A549 (cell line): ENCODE measurements around the gene RAB19. TPM values are rescaled to one million over a fixed set of nuclear protein-coding genes. Genes with fewer than 3 reads are reported as not detected.

ENCODE experiments used
- ATAC-seq, 2 experiments: fragments of 200-7000 bp in 1 of 2; fragments of >200 bp in 1 of 2; cut with Nextera tagmentation in 1 of 2; cut with Tn5 transposase in 1 of 2; 3 replicates each; pipeline versions ENCODE4 v1.8.0 to v1.9.1; 2018 to 2020; ENCODE audit warnings: mild to moderate bottlenecking in 1 of 2, moderate library complexity in 1 of 2
- CTCF ChIA-PET: fragments of 300-600 bp; sonication (Branson Sonifier 250); formaldehyde crosslinking; extraction: SDS; loops from one replicate; lab custom pipeline; 2021; ENCODE audit warnings: antibody characterized with exemption, inconsistent platforms; lab: Yijun Ruan, JAX
- POLR2A ChIA-PET: fragments of 350-600 bp; formaldehyde crosslinking; extraction: SDS; loops from one replicate; lab custom pipeline; 2021; ENCODE audit warnings: antibody characterized with exemption, inconsistent platforms; lab: Yijun Ruan, JAX
- DNase-seq, 2 experiments: peaks; one replicate each; pipeline versions ENCODE4 v3.0.0 to v3.0.0-alpha.2; 2011 to 2016; ENCODE audit warnings: low read depth in 1 of 2, low spot score in 1 of 2
- FAIRE-seq: peaks from 2 replicates; lab custom pipeline; 2011; peaks lifted over from hg19 to GRCh38; lab: Jason Lieb, UNC
- H3K27ac ChIP-seq, 2 experiments: fragments of >200 bp; sonication (Bioruptor Twin); formaldehyde crosslinking; 3 replicates each; pipeline ENCODE4 v1.5.1; 2016 to 2017
- H3K4me1 ChIP-seq: fragments of >200 bp; sonication (Bioruptor Twin); formaldehyde crosslinking; 3 replicates; pipeline ENCODE4 v1.6.1; 2016
- H3K4me2 ChIP-seq: fragments of >200 bp; sonication (Bioruptor Twin); formaldehyde crosslinking; 3 replicates; pipeline ENCODE4 v1.6.1; 2016
- H3K4me3 ChIP-seq: fragments of >200 bp; sonication (Bioruptor Twin); formaldehyde crosslinking; 3 replicates; pipeline ENCODE4 v1.5.1; 2016
- H3K9me3 ChIP-seq: fragments of >200 bp; sonication (Bioruptor Twin); formaldehyde crosslinking; 3 replicates; pipeline ENCODE4 v1.6.1; 2016
- CBX2 ChIP-seq: fragments of 200-600 bp; sonication (generic); IDR thresholded peaks from 2 replicates; pipeline ENCODE4 v1.6.1; 2016; ENCODE audit warnings: low read depth, mild to moderate bottlenecking, borderline replicate concordance
- CEBPB ChIP-seq, 2 experiments: fragments of >200 bp in 1 of 2; sonication (Bioruptor Twin) in 1 of 2; formaldehyde crosslinking in 1 of 2; IDR thresholded peaks; 2 replicates each; pipeline ENCODE4 v1.6.1; 2012 to 2016
- CHD4 ChIP-seq: fragments of 200-600 bp; sonication (generic); IDR thresholded peaks from 2 replicates; pipeline ENCODE4 v1.6.1; 2016; ENCODE audit warnings: antibody characterized with exemption, mild to moderate bottlenecking, borderline replicate concordance
- FOSB ChIP-seq: fragments of 250-450 bp; sonication (Bioruptor Pico); IDR thresholded peaks from 2 replicates; pipeline ENCODE4 v1.5.0; 2020; ENCODE audit warnings: mild to moderate bottlenecking, moderate library complexity
- GATA3 ChIP-seq: IDR thresholded peaks from 2 replicates; pipeline ENCODE4 v1.6.1; 2012; ENCODE audit warnings: borderline replicate concordance
- HDAC2 ChIP-seq: fragments of 200-600 bp; sonication (generic); IDR thresholded peaks from 2 replicates; pipeline ENCODE4 v1.6.1; 2016
- HOXB13 ChIP-seq: fragments of 250-450 bp; sonication (Bioruptor Pico); IDR thresholded peaks from 2 replicates; pipeline ENCODE4 v1.5.0; 2020; ENCODE audit warnings: low read depth, mild to moderate bottlenecking, moderate library complexity
- HOXB5 ChIP-seq: fragments of 250-450 bp; sonication (Bioruptor Pico); IDR thresholded peaks from 2 replicates; pipeline ENCODE4 v1.5.0; 2020; ENCODE audit warnings: mild to moderate bottlenecking, moderate library complexity
- JUNB ChIP-seq: fragments of >200 bp; sonication (Bioruptor Twin); formaldehyde crosslinking; IDR thresholded peaks from 2 replicates; pipeline ENCODE4 v1.6.1; 2016
- KDM5A ChIP-seq: fragments of 200-600 bp; sonication (generic); IDR thresholded peaks from 2 replicates; pipeline ENCODE4 v1.6.1; 2016; ENCODE audit warnings: antibody characterized with exemption, mild to moderate bottlenecking
- POLR2A ChIP-seq: IDR thresholded peaks from 2 replicates; pipeline ENCODE4 v1.6.1; 2012; ENCODE audit warnings: mild to moderate bottlenecking, low read length
- POLR2AphosphoS2 ChIP-seq: conservative IDR thresholded peaks from 2 replicates; pipeline ENCODE4 v1.6.1; 2012; ENCODE audit warnings: low read length, improper control_type of control experiment, inconsistent platforms
- RARB ChIP-seq: fragments of 250-450 bp; sonication (Bioruptor Pico); IDR thresholded peaks from 2 replicates; pipeline ENCODE4 v1.8.0; 2021; ENCODE audit warnings: mild to moderate bottlenecking, moderate library complexity
- RFX5 ChIP-seq: fragments of 450-650 bp; IDR thresholded peaks from 2 replicates; pipeline ENCODE4 v1.7.1; 2014; ENCODE audit warnings: antibody characterized with exemption, mild to moderate bottlenecking, moderate library complexity
- ZNF302 ChIP-seq: fragments of 250-450 bp; sonication (Bioruptor Pico); IDR thresholded peaks from 2 replicates; pipeline ENCODE4 v1.9.0; 2021; ENCODE audit warnings: inconsistent platforms, mild to moderate bottlenecking, moderate library complexity
- ZSCAN20 ChIP-seq: fragments of 250-450 bp; sonication (Bioruptor Pico); IDR thresholded peaks from 2 replicates; pipeline ENCODE4 v1.8.0; 2022; ENCODE audit warnings: mild to moderate bottlenecking, moderate library complexity
- WGBS: methylation state at CpG from one replicate; pipeline ENCODE4 v1.1.6; 2017; ENCODE audit errors: missing lambda C conversion rate; 5-methylcytosine and 5-hydroxymethylcytosine counted together
- polyA plus RNA-seq, 4 experiments: library from polyadenylated mRNA; depleted of rRNA in 3 of 4; stranded (reverse); fragments of >200 nt; fragmentation: RNase III in 1 of 4; extraction: RNeasy Plus Mini Kit Qiagen cat#74134 plus additional on column Dnase treatment in 1 of 4; gene quantifications; 2 replicates in 3 of 4; 3 replicates in 1 of 4; pipeline ENCODE4 v1.2.3, GENCODE V29; 2011 to 2017
- TF ChIP-seq, protein P1 (sequence below): fragments of 150-350 bp; IDR thresholded peaks from 2 replicates; pipeline ENCODE4 v1.6.1; 2014; ENCODE audit warnings: low read depth, mild to moderate bottlenecking, low read length
- TF ChIP-seq, protein P2 (sequence below): fragments of 250-450 bp; sonication (Bioruptor Pico); IDR thresholded peaks from 2 replicates; pipeline ENCODE4 v1.5.0; 2020; ENCODE audit warnings: low read depth, mild to moderate bottlenecking, moderate library complexity
- TF ChIP-seq, protein P3 (sequence below): fragments of 450-650 bp; IDR thresholded peaks from 2 replicates; pipeline ENCODE4 v1.6.1; 2014; ENCODE audit warnings: antibody characterized with exemption
- TF ChIP-seq, protein P4 (sequence below): fragments of 200-600 bp; sonication (generic); IDR thresholded peaks from 2 replicates; pipeline ENCODE4 v1.6.1; 2016; ENCODE audit warnings: antibody characterized with exemption, mild to moderate bottlenecking, moderate library complexity
- TF ChIP-seq, protein P5 (sequence below): IDR thresholded peaks from 2 replicates; pipeline ENCODE4 v1.6.1; 2012
- TF ChIP-seq, protein P6 (sequence below): IDR thresholded peaks from 2 replicates; pipeline ENCODE4 v1.6.1; 2012
- TF ChIP-seq, protein P7 (sequence below): fragments of 250-450 bp; sonication (Bioruptor Pico); IDR thresholded peaks from 2 replicates; pipeline ENCODE4 v1.5.0; 2021; ENCODE audit warnings: mild to moderate bottlenecking, moderate library complexity, borderline replicate concordance

RAB19 gene
- polyA plus RNA-seq, 2 of the 4 experiments (the other 2 are of a cell fraction) = not detected

DNA sequence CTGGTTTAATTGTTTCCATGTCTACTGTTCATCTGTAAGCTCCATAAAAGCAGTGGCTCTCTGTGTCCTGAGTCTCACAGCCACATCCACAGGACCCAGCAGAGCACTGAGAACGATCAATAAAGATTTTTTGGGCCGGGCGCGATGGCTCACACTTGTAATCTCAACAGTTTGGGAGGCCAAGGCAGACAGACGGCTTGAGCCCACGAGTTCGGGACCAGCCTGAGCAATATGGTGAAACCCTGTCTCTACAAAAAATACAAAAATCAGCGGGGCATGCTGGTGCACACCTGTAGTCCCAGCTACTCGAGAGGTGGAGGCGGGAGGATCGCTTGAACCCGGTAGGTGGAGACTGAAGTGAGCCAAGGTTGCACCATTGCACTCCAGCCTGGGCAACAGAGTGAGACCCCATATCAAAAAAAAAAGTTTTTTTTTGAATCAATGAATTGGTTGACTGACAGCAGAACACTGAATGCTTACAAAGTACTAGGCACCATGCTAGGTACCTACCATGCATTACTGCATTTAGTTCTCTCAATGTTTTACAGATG is 10.0 kb upstream of the RAB19 start:
- Histone ChIP-seq H3K4me1 (peaks cover 13% of the 10 kb centered on the region; the same call in 2 of the 3 replicates), H3K27ac (no peak overlapping the region), H3K9me3 (no peaks in the 10 kb centered on the region), H3K4me2 (no peak overlapping the region), H3K4me3 (no peak overlapping the region)
- 98% methylated on average over 12 of the region's 12 CpGs for WGBS
- ChIA-PET POLR2A (no interaction called here), CTCF (interaction anchor here (1.5 to 1.6 kb wide), 2 partner anchors 28 to 50 kb away, joined by 3 read pairs; no protein-coding TSS in a partner anchor)
- TF ChIP-seq ZNF302 (CRISPR knock-in tag) = no peak
- TF ChIP-seq, protein P1, sequence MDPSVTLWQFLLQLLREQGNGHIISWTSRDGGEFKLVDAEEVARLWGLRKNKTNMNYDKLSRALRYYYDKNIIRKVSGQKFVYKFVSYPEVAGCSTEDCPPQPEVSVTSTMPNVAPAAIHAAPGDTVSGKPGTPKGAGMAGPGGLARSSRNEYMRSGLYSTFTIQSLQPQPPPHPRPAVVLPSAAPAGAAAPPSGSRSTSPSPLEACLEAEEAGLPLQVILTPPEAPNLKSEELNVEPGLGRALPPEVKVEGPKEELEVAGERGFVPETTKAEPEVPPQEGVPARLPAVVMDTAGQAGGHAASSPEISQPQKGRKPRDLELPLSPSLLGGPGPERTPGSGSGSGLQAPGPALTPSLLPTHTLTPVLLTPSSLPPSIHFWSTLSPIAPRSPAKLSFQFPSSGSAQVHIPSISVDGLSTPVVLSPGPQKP = no peak
- TF ChIP-seq GATA3 = no peak
- ATAC-seq (no peak), DNase-seq (no peak), FAIRE-seq (no peak)

DNA sequence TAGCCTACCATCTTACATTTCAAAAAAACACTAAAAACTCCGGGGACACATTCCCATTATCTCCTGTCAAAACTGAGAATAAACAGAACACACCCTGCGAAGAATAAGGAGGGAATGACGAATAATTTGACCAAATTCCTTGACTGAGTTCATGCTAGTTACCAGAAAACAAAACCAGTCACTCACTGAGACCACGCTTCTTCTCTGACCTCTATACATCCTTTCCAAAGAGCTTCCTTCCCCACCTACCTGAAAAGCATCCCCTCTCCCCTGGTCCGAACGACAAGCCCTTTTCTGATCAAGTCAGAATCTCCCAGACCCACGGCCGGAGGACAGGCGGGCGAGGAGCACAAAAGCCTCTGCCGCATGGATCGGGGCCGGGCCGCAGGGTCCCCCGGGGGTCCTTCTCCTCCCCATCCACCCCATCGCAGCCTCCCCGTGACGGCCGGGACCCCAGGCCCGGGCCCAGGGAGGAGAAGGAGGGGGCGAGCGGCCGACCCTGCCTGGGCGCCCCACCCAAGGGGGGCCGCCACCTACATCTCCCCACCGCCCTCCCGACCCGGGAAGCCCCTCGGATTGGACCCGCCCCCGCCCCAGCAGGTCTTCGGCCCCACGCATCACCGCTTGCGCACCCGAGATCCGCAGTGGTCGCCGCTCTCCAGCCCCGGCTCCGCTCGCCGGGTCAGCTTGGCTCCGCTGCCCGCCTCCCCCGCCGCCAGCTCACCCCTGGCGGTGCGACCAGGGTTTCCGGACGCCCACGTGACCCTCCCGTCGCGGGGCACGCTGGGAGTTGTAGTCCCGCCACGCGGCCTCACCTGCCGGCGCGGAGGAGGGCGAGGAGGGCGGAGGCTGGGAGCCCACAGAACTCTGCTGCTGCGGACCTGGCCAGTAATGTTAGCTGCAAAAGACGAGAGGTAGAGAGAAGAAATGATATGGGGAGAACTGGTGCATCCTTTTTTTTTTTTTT is 5.8 kb upstream of the RAB19 start, which contains the start of gene SLC37A3:
SLC37A3 (minus strand) TSS at position 747 of the 967 bp plus-strand sequence. CDS start 16,004 bp downstream, outside the sequence.
- POLR2A ChIA-PET = interaction anchor here (0.5 to 1.1 kb wide), 3 partner anchors 20 to 693 kb away, joined by 3 read pairs; no protein-coding TSS in a partner anchor
- DNase-seq (peak; percentile 75 to 96), ATAC-seq (peak; percentile 98 to 99), FAIRE-seq (no peak)
- Histone ChIP-seq H3K9me3 (no peaks in the 10 kb centered on the region), H3K4me3 (peak within 1 kb of the TSS; percentile 95), H3K4me2 (peak within 1 kb of the TSS; percentile 89), H3K4me1 (peaks cover 17% of the 10 kb centered on the region; the same call in 2 of the 3 replicates), H3K27ac (peak within 1 kb of the TSS; percentile 90 to 100)
- CTCF ChIA-PET = no interaction called here
- WGBS = 1% methylated on average over 24 of the region's 66 CpGs
- TF ChIP-seq CBX2 (no peak), POLR2AphosphoS2 (no peak), CEBPB (IDR thresholded peaks at IDR 0.05) (no peak), POLR2A (peak; percentile 87), FOSB (CRISPR knock-in tag) (no peak), HOXB5 (CRISPR knock-in tag) (no peak), HDAC2 (no peak), ZSCAN20 (no peak), JUNB (no peak), RFX5 (no peak), RARB (no peak), GATA3 (no peak), HOXB13 (CRISPR knock-in tag) (no peak), CHD4 (no peak), KDM5A (no peak)
- TF ChIP-seq, protein P2, sequence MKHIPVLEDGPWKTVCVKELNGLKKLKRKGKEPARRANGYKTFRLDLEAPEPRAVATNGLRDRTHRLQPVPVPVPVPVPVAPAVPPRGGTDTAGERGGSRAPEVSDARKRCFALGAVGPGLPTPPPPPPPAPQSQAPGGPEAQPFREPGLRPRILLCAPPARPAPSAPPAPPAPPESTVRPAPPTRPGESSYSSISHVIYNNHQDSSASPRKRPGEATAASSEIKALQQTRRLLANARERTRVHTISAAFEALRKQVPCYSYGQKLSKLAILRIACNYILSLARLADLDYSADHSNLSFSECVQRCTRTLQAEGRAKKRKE (CRISPR knock-in tag) = no peak
- TF ChIP-seq, protein P3, sequence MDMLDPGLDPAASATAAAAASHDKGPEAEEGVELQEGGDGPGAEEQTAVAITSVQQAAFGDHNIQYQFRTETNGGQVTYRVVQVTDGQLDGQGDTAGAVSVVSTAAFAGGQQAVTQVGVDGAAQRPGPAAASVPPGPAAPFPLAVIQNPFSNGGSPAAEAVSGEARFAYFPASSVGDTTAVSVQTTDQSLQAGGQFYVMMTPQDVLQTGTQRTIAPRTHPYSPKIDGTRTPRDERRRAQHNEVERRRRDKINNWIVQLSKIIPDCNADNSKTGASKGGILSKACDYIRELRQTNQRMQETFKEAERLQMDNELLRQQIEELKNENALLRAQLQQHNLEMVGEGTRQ = peak; percentile 95
- TF ChIP-seq, protein P4, sequence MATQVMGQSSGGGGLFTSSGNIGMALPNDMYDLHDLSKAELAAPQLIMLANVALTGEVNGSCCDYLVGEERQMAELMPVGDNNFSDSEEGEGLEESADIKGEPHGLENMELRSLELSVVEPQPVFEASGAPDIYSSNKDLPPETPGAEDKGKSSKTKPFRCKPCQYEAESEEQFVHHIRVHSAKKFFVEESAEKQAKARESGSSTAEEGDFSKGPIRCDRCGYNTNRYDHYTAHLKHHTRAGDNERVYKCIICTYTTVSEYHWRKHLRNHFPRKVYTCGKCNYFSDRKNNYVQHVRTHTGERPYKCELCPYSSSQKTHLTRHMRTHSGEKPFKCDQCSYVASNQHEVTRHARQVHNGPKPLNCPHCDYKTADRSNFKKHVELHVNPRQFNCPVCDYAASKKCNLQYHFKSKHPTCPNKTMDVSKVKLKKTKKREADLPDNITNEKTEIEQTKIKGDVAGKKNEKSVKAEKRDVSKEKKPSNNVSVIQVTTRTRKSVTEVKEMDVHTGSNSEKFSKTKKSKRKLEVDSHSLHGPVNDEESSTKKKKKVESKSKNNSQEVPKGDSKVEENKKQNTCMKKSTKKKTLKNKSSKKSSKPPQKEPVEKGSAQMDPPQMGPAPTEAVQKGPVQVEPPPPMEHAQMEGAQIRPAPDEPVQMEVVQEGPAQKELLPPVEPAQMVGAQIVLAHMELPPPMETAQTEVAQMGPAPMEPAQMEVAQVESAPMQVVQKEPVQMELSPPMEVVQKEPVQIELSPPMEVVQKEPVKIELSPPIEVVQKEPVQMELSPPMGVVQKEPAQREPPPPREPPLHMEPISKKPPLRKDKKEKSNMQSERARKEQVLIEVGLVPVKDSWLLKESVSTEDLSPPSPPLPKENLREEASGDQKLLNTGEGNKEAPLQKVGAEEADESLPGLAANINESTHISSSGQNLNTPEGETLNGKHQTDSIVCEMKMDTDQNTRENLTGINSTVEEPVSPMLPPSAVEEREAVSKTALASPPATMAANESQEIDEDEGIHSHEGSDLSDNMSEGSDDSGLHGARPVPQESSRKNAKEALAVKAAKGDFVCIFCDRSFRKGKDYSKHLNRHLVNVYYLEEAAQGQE = no peak
- TF ChIP-seq, protein P5, sequence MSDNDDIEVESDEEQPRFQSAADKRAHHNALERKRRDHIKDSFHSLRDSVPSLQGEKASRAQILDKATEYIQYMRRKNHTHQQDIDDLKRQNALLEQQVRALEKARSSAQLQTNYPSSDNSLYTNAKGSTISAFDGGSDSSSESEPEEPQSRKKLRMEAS = peak; percentile 60
- TF ChIP-seq, protein P6, sequence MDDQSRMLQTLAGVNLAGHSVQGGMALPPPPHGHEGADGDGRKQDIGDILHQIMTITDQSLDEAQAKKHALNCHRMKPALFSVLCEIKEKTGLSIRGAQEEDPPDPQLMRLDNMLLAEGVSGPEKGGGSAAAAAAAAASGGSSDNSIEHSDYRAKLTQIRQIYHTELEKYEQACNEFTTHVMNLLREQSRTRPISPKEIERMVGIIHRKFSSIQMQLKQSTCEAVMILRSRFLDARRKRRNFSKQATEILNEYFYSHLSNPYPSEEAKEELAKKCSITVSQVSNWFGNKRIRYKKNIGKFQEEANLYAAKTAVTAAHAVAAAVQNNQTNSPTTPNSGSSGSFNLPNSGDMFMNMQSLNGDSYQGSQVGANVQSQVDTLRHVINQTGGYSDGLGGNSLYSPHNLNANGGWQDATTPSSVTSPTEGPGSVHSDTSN = 0 out of 2 replicates have a peak, but pooled peaks have one; percentile 48
- TF ChIP-seq, protein P7, sequence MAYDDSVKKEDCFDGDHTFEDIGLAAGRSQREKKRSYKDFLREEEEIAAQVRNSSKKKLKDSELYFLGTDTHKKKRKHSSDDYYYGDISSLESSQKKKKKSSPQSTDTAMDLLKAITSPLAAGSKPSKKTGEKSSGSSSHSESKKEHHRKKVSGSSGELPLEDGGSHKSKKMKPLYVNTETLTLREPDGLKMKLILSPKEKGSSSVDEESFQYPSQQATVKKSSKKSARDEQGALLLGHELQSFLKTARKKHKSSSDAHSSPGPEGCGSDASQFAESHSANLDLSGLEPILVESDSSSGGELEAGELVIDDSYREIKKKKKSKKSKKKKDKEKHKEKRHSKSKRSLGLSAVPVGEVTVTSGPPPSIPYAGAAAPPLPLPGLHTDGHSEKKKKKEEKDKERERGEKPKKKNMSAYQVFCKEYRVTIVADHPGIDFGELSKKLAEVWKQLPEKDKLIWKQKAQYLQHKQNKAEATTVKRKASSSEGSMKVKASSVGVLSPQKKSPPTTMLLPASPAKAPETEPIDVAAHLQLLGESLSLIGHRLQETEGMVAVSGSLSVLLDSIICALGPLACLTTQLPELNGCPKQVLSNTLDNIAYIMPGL (CRISPR knock-in tag) = no peak
- TF ChIP-seq, protein P1 = no peak
